Measurements from ENCODE around the gene IRX2.
A peak's percentile ranks its signal among the peaks of the same experiment; 100 is the strongest.

IRX2 gene

GRCh38 chr5:2751592-2752021, at the start of gene IRX2:
Gene IRX2 (minus strand): TSS chr5:2751677. CDS start chr5:2751413, 264 bp downstream.
- DNase-seq, result no peak
- ATAC-seq, result no peak
- Mint-ChIP-seq H3K27me3 (peaks cover 78% of the 10 kb centered on the region), H3K4me3 (no peak within 1 kb of the TSS), H3K4me1 (peaks cover 41% of the 10 kb centered on the region), H3K27ac (peak within 1 kb of the TSS in 1 of 2 donors; percentile 67), H3K9me3 (peaks cover 0 to 11% of the 10 kb centered on the region in 2 donors)

GRCh38 chr5:2800035-2800434, 48.6 kb upstream of the IRX2 start:
- no peaks in the 10 kb centered on the region for H3K27me3 Mint-ChIP-seq
- no peaks in the 10 kb centered on the region for H3K9me3 Mint-ChIP-seq
- no peaks in the 10 kb centered on the region for H3K4me1 Mint-ChIP-seq
- H3K4me3 Mint-ChIP-seq, result no peak overlapping the region
- H3K27ac Mint-ChIP-seq, result no peak overlapping the region
- ATAC-seq (no peak), DNase-seq (no peak)

- no peak for DNase-seq
- H3K9me3 Mint-ChIP-seq, result no peaks in the 10 kb centered on the region
- H3K4me3 Mint-ChIP-seq, result no peak overlapping the region
- no peak overlapping the region for H3K27ac Mint-ChIP-seq
- H3K4me1 Mint-ChIP-seq, result no peaks in the 10 kb centered on the region
- H3K27me3 Mint-ChIP-seq, result no peaks in the 10 kb centered on the region
- no peak for ATAC-seq
These were observed 46.5 kb upstream of the IRX2 start for GRCh38 chr5:2797981-2798380.

- no peak for ATAC-seq
- Mint-ChIP-seq H3K27ac (no peak overlapping the region), H3K4me3 (no peak overlapping the region), H3K27me3 (no peaks in the 10 kb centered on the region), H3K9me3 (no peaks in the 10 kb centered on the region), H3K4me1 (no peaks in the 10 kb centered on the region)
- no peak for DNase-seq
These were observed 45.7 kb upstream of the IRX2 start for GRCh38 chr5:2797160-2797559.

- Mint-ChIP-seq H3K4me3 (no peak overlapping the region), H3K4me1 (no peaks in the 10 kb centered on the region), H3K27me3 (no peaks in the 10 kb centered on the region), H3K27ac (no peak overlapping the region), H3K9me3 (peaks cover 9 to 15% of the 10 kb centered on the region in 2 donors)
- ATAC-seq (no peak), DNase-seq (no peak)
These were observed 31.7 kb upstream of the IRX2 start for GRCh38 chr5:2783223-2783622.

- Mint-ChIP-seq H3K9me3 (peaks cover 9 to 15% of the 10 kb centered on the region in 2 donors), H3K4me3 (no peak overlapping the region), H3K27me3 (no peaks in the 10 kb centered on the region), H3K27ac (no peak overlapping the region), H3K4me1 (no peaks in the 10 kb centered on the region)
- DNase-seq, result no peak
- no peak for ATAC-seq
These were observed 31.2 kb upstream of the IRX2 start for GRCh38 chr5:2782658-2783057.

- no peak overlapping the region for H3K27ac Mint-ChIP-seq
- H3K27me3 Mint-ChIP-seq, result peaks cover 14% of the 10 kb centered on the region
- peaks cover 10 to 20% of the 10 kb centered on the region in 2 donors for H3K9me3 Mint-ChIP-seq
- H3K4me3 Mint-ChIP-seq, result no peak overlapping the region
- DNase-seq (no peak), ATAC-seq (no peak)
- H3K4me1 Mint-ChIP-seq, result no peaks in the 10 kb centered on the region
These were observed 29.1 kb upstream of the IRX2 start for GRCh38 chr5:2780421-2781171.

GRCh38 chr5:2779459-2779858, 28.0 kb upstream of the IRX2 start:
- H3K27ac Mint-ChIP-seq, result no peak overlapping the region
- no peaks in the 10 kb centered on the region for H3K4me1 Mint-ChIP-seq
- H3K27me3 Mint-ChIP-seq, result peaks cover 18% of the 10 kb centered on the region
- no peak overlapping the region for H3K4me3 Mint-ChIP-seq
- DNase-seq (no peak), ATAC-seq (no peak)
- peaks cover 10 to 23% of the 10 kb centered on the region in 2 donors for H3K9me3 Mint-ChIP-seq

- H3K27me3 Mint-ChIP-seq, result peaks cover 18% of the 10 kb centered on the region
- H3K4me3 Mint-ChIP-seq, result no peak overlapping the region
- no peak overlapping the region for H3K27ac Mint-ChIP-seq
- H3K9me3 Mint-ChIP-seq, result peaks cover 6 to 16% of the 10 kb centered on the region in 2 donors
- H3K4me1 Mint-ChIP-seq, result no peaks in the 10 kb centered on the region
- DNase-seq, result no peak
- ATAC-seq, result no peak
These were observed 25.1 kb upstream of the IRX2 start for GRCh38 chr5:2776337-2777302.

- no peak overlapping the region for H3K4me3 Mint-ChIP-seq
- peaks cover 18% of the 10 kb centered on the region for H3K27me3 Mint-ChIP-seq
- H3K4me1 Mint-ChIP-seq, result no peaks in the 10 kb centered on the region
- ATAC-seq (no peak), DNase-seq (no peak)
- H3K27ac Mint-ChIP-seq, result no peak overlapping the region
- H3K9me3 Mint-ChIP-seq, result peaks cover 6 to 16% of the 10 kb centered on the region in 2 donors
These were observed 21.9 kb upstream of the IRX2 start for GRCh38 chr5:2773327-2773726.

GRCh38 chr5:2767089-2767488, 15.6 kb upstream of the IRX2 start:
- ATAC-seq, result no peak
- peaks cover 0 to 7% of the 10 kb centered on the region in 2 donors for H3K9me3 Mint-ChIP-seq

GRCh38 chr5:2764581-2764980, 13.1 kb upstream of the IRX2 start:
- DNase-seq (no peak), ATAC-seq (no peak)

More at GRCh38 chr5:2767089-2767488, 15.6 kb upstream of the IRX2 start:
- DNase-seq, result no peak
- no peaks in the 10 kb centered on the region for H3K4me1 Mint-ChIP-seq
- H3K27ac Mint-ChIP-seq, result no peak overlapping the region
- H3K27me3 Mint-ChIP-seq, result peaks cover 37% of the 10 kb centered on the region
- no peak overlapping the region for H3K4me3 Mint-ChIP-seq

GRCh38 chr5:2763533-2763794, 12.0 kb upstream of the IRX2 start:
- H3K9me3 Mint-ChIP-seq, result peaks cover 0 to 7% of the 10 kb centered on the region in 2 donors

More at GRCh38 chr5:2764581-2764980, 13.1 kb upstream of the IRX2 start:
- Mint-ChIP-seq H3K4me3 (no peak overlapping the region), H3K9me3 (peaks cover 0 to 7% of the 10 kb centered on the region in 2 donors), H3K27me3 (peaks cover 58% of the 10 kb centered on the region), H3K27ac (no peak overlapping the region), H3K4me1 (no peaks in the 10 kb centered on the region)

GRCh38 chr5:2762744-2763532, 11.5 kb upstream of the IRX2 start:
- no peak overlapping the region for H3K4me3 Mint-ChIP-seq
- H3K9me3 Mint-ChIP-seq, result peaks cover 0 to 7% of the 10 kb centered on the region in 2 donors
- ATAC-seq (no peak), DNase-seq (no peak)
- no peaks in the 10 kb centered on the region for H3K4me1 Mint-ChIP-seq
- no peak overlapping the region for H3K27ac Mint-ChIP-seq
- peaks cover 74% of the 10 kb centered on the region for H3K27me3 Mint-ChIP-seq

More at GRCh38 chr5:2763533-2763794, 12.0 kb upstream of the IRX2 start:
- Mint-ChIP-seq H3K4me3 (no peak overlapping the region), H3K27me3 (peaks cover 69% of the 10 kb centered on the region), H3K27ac (no peak overlapping the region), H3K4me1 (no peaks in the 10 kb centered on the region)
- no peak for DNase-seq
- ATAC-seq, result no peak

GRCh38 chr5:2761921-2762488, 10.5 kb upstream of the IRX2 start:
- no peaks in the 10 kb centered on the region for H3K4me1 Mint-ChIP-seq
- peaks cover 77% of the 10 kb centered on the region for H3K27me3 Mint-ChIP-seq
- no peak overlapping the region for H3K4me3 Mint-ChIP-seq
- ATAC-seq (no peak), DNase-seq (no peak)
- no peak overlapping the region for H3K27ac Mint-ChIP-seq
- peaks cover 0 to 7% of the 10 kb centered on the region in 2 donors for H3K9me3 Mint-ChIP-seq

Data from stimulated activated naive CD8-positive, alpha-beta T cell treated with anti-CD3 and anti-CD28 coated beads, Interleukin-15, amount 100 ng/mL, for 72 hours (primary cell).